Activated naive CD4-positive, alpha-beta T cell treated with anti-CD3 and anti-CD28 coated beads for 36 hours (primary cell): Measurements from ENCODE around the gene EVI5. TPM values are rescaled to one million over a fixed set of nuclear protein-coding genes. Genes with fewer than 3 reads are reported as not detected.

Experiments used
- CTCF ChIA-PET: fragments of 350-600 bp; sonication (Branson Sonifier 250); formaldehyde crosslinking; loops from one replicate; lab custom pipeline; 2021; ENCODE audit warnings: antibody characterized with exemption; lab: Charles Lee
- DNase-seq: peaks from one replicate; pipeline ENCODE4 v3.0.0-alpha.2; 2020
- H3K27ac Mint-ChIP-seq: one replicate; pipeline ENCODE4 v1.8.0; 2021; ENCODE audit warnings: mild to moderate bottlenecking, mixed read lengths
- H3K27me3 Mint-ChIP-seq: one replicate; pipeline ENCODE4 v1.8.0; 2021; ENCODE audit warnings: low read depth, mixed read lengths
- H3K36me3 Mint-ChIP-seq: one replicate; pipeline ENCODE4 v1.8.0; 2021; ENCODE audit warnings: low read depth, mixed read lengths
- H3K4me1 Mint-ChIP-seq: one replicate; pipeline ENCODE4 v1.8.0; 2021; ENCODE audit warnings: low read depth, mixed read lengths
- H3K4me3 Mint-ChIP-seq: one replicate; pipeline ENCODE4 v1.8.0; 2021; ENCODE audit warnings: mild to moderate bottlenecking, moderate library complexity, mixed read lengths
- H3K9me3 Mint-ChIP-seq: one replicate; pipeline ENCODE4 v1.8.0; 2021; ENCODE audit warnings: mixed read lengths
- intact Hi-C: fragments of 100-400 bp; cut with micrococcal nuclease; formaldehyde crosslinking; loops from one replicate; pipeline ENCODE4 v1.15.1; 2023
- total RNA-seq, 2 experiments: library from RNA; stranded (reverse); gene quantifications; one replicate each; pipeline ENCODE4 v1.2.3, GENCODE V29; 2021

EVI5 gene
- total RNA-seq, 2 experiments from 2014 or later, result 13.8 to 14.0 TPM

DNA sequence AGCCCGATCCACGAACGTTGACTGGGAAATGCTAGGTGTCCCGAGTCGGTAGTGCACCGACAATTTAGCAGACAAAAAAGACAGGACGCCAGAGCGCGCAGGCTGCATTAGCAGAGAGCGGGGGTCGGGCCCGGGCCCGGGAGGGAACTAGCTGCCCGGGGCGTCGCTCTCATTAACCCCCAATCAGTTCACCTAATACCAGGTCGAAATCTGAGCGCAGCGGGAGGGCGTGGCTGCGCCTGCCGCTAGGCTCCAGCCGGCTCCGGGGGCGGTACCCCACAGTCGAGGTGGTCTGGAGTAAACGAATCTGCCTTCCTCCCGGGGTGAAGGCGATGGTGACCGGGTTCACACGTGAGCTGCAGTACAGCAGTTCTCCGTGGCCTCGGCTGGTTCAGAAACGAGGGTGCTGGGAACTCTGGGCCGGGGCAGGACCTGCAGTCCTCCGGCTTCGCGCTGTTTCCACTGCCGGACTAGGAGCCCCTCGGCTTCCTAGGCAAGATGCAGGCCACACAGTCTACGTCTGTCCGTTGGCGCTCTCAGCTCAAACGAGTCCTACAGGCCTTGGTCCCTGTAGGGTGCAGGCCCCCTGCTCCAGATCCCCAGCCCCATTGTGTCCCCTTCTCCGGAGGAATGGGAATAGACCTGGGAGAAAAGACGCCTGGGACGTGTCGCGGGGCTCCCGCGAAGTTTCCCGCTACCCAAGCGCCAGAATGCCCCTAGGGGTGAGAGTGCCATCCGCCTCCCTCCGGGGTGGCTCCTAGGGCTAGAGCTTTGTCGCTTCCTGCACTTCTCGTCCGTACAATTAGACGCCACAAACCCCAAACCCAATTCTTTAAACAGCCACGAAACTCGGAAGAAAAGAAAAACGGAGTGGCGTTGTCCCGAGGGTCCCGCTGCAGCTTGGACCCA lies 300.2 kb downstream of the EVI5 start:
- Mint-ChIP-seq H3K27me3 (no peaks in the 10 kb centered on the region), H3K4me3 (peak overlapping the region; percentile 90), H3K27ac (peak overlapping the region; percentile 93), H3K4me1 (peaks cover 43% of the 10 kb centered on the region), H3K9me3 (no peaks in the 10 kb centered on the region), H3K36me3 (peaks cover 40% of the 10 kb centered on the region)
- intact Hi-C loops, result loop anchor here (1.0 to 10.0 kb wide), 10 partner anchors 8 to 1462 kb away; partner anchors contain the start of genes GCLM, GLMN, RPAP2 and RPL5
- CTCF ChIA-PET, result interaction anchor here (0.7 to 5.7 kb wide), 19 partner anchors 11 to 190 kb away, joined by 3 to 49 read pairs (median 5); no protein-coding TSS in a partner anchor
- peak; percentile 72 for DNase-seq

DNA sequence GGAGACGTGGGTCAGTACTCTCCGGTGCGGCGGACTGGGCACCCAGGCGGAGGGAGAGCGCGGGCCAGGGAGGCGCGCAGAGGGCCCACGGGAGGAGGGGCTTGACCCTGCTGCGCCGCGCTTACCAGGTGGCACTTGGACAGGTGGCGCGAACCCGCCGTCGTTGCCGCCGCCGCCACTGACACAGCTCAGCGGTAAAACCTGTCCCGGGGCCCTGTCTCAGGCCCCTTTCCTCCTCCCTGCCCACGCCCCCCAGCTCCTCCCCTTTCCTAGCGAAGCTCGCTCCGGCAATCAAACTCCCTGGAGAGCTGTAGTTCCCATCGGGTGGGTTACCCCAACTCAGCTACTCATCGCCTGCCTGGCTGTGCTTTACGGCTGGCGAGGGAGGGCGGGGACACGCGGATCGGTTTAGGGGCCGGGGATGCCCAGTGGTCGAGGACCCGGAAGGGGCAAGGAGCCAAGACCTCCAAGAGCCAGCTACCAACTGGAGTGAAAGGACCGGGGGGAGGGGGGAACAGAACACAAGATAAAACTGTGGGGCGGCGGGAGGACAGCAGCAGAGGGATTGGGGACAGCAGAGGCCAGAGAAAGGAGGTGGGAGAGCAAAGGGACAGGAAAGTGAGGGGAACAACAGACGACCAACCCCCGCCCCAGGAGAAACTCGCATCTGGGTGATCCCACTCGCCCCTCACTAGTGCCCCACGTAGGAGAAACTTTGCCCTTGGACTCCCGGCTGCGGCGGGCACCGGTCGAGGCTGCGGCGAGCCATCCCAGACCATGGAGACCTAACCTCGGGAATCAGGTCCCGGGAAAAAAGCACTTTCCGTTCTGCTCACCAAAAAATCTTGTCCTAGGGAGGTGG lies 301.1 kb downstream of the EVI5 start:
- Mint-ChIP-seq H3K27me3 (no peaks in the 10 kb centered on the region), H3K36me3 (peaks cover 49% of the 10 kb centered on the region), H3K9me3 (no peaks in the 10 kb centered on the region), H3K27ac (peak overlapping the region; percentile 93), H3K4me1 (peaks cover 43% of the 10 kb centered on the region), H3K4me3 (peak overlapping the region; percentile 90)
- CTCF ChIA-PET, result interaction anchor here (0.7 to 5.7 kb wide), 10 partner anchors 10 to 173 kb away, joined by 3 to 49 read pairs (median 10); no protein-coding TSS in a partner anchor
- DNase-seq, result peak; percentile 78
- intact Hi-C loops, result loop anchor here (1.0 to 10.0 kb wide), 7 partner anchors 93 to 1421 kb away; partner anchors contain the start of genes GCLM, GLMN and RPAP2

DNA sequence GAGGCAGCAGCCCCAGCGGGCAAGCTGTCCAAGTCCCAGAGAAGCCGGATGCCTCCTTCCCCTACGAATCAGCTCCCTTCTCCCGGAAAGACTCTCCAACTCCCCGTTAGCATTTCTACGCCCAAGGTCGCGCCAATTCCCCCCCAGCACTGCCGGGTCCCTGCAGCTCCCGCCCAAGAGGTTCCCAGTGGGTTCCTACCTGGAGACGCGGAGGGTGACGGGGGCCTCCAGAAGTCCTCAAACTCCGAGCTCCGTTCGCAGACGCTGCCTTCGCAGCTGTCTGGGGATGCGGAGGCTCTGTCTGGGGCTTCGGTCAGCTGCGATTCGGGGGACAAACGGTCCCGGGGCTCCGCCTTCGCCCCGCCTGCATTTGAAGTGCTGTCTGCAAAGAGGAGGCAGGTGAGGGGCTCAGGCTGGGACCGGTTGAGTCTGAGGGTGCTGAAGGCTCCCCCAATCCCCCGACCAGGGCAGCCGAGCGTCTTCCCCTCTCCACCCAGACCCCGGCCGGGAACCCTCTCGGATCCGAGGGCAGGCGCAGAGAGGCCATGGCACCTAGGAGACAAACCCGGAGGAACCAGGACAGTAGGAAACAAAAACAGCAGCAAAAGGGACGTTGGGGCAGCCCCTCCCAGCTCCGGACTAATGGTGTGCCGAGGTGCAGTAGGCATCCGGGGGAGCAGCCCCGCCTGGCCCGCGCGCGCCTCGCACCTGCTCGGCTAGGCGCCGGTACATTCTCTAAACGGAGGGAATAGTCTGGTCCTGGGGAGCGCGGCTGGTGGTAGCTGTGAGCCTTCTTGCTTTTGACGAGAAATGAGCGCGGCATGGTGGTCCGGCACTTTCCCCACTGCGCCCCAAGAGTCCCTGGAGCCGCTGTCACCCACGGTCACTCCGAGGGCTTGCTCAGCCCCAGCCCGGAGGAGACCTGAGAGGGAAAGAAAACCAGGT lies 302.0 kb downstream of the EVI5 start:
- CTCF ChIA-PET, result interaction anchor here (0.7 to 5.7 kb wide), 14 partner anchors 9 to 173 kb away, joined by 3 to 49 read pairs (median 6); no protein-coding TSS in a partner anchor
- H3K9me3 Mint-ChIP-seq, result no peaks in the 10 kb centered on the region
- intact Hi-C loops, result loop anchor here (5.0 to 10.0 kb wide), 4 partner anchors 731 to 1422 kb away; partner anchors contain the start of gene GCLM
- H3K27ac Mint-ChIP-seq, result peak overlapping the region; percentile 93
- peaks cover 45% of the 10 kb centered on the region for H3K4me1 Mint-ChIP-seq
- H3K27me3 Mint-ChIP-seq, result no peaks in the 10 kb centered on the region
- H3K36me3 Mint-ChIP-seq, result peaks cover 58% of the 10 kb centered on the region
- peak; percentile 67 for DNase-seq
- peak overlapping the region; percentile 90 for H3K4me3 Mint-ChIP-seq

DNA sequence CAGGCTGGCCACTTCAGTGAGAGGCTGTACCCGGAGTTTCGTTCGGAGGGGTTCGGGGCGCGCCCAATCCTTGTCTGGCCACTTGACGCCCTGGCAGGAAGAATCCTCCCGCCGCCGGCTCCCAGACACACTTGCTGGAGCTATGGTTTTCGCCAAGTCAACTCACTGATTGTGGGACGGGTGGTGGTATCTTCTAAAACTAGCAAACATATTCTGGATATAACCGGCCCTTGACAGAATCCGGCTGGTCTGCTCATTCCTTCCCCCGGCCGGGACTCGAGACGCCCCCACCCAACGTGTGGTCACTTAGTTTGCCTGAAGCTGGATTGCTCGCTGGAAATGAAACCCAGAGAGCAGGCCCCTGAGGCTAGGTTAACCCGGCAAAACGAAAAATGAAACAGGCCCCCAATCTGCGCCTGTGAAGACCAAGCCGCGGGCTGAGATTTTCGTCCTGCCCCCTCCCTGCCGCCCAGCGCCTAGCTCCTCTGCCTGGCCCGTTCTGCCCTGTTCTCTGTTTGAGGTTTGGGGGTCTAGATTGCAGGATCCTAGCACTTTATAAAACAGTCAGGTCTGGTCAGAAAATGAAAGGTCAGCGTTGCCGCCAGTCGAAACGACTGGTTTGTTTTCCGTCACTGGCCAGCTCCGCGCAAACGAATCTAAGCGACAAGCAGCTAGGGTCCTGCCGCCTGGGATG lies 302.8 kb downstream of the EVI5 start:
- CTCF ChIA-PET, result interaction anchor here (0.7 to 5.7 kb wide), 9 partner anchors 8 to 172 kb away, joined by 3 to 49 read pairs (median 5); no protein-coding TSS in a partner anchor
- peaks cover 49% of the 10 kb centered on the region for H3K4me1 Mint-ChIP-seq
- peaks cover 61% of the 10 kb centered on the region for H3K36me3 Mint-ChIP-seq
- intact Hi-C loops, result loop anchor here (5.0 to 10.0 kb wide), 4 partner anchors 730 to 1423 kb away; partner anchors contain the start of gene GCLM
- no peaks in the 10 kb centered on the region for H3K9me3 Mint-ChIP-seq
- H3K27me3 Mint-ChIP-seq, result no peaks in the 10 kb centered on the region
- peak overlapping the region; percentile 90 for H3K4me3 Mint-ChIP-seq
- H3K27ac Mint-ChIP-seq, result peak overlapping the region; percentile 93
- DNase-seq, result no peak

DNA sequence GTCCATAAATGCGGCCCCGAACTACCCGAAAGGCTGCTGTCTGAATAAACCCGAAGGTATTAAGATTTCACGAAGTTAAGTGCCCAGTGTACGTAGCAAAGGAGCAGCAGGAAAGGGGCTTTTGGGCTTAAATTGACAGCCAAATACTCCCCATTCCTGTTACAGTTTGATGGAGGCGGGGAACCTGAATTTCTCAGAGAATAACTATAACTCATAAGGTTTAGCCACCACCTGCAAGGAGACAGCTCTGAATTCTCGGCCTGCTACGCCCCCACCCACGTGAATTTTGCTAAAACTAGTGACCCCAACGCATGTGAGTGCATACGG lies 303.3 kb downstream of the EVI5 start:
- H3K27ac Mint-ChIP-seq, result peak overlapping the region; percentile 93

DNA sequence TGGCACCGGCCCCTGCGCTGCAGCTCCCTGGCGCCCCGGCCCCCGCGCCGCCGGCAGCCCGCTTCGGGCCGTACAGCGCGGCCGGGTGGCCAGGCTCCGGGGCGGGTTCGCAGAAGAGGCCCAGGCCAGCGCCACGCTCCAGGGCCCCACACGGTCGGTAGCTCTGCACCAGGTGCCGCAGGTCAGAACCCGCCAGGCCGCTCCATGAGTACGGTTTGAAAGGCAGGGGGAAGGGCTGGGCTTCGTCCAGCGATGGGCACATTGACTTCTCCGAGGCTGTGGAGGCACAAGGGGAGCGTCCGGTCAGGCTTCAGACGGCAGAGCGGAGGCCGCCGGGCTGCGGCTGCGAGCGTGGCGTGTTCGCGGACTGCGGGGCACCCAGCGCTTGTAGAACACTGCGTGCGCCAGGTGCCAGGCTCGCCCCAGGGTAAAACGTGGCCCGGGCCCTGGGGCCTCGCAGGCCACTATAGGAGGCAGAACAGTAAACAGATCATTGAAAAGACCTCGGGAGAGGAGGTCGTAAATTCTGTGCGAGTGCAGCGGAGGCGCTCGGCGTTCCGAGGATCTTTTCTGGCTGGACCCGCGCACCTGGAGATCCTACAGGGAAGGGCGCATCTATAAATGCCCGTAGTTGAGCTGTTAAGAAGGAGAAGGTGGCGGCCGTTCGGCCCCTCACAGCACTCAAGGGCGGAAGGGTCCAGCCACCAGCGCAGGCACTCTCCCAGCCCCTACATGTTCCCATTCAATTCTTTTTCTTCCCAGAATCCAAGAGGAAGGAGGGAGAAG lies 303.9 kb downstream of the EVI5 start:
- peaks cover 60% of the 10 kb centered on the region for H3K4me1 Mint-ChIP-seq
- H3K36me3 Mint-ChIP-seq, result peaks cover 68% of the 10 kb centered on the region
- CTCF ChIA-PET, result interaction anchor here (0.6 kb wide), 1 partner anchor 174 kb away, joined by 4 read pairs; no protein-coding TSS in a partner anchor
- no peaks in the 10 kb centered on the region for H3K9me3 Mint-ChIP-seq
- H3K27ac Mint-ChIP-seq, result peak overlapping the region; percentile 93
- DNase-seq, result no peak
- H3K4me3 Mint-ChIP-seq, result peak overlapping the region; percentile 90
- intact Hi-C loops, result loop anchor here (5.0 to 10.0 kb wide), 4 partner anchors 729 to 1424 kb away; partner anchors contain the start of gene GCLM
- H3K27me3 Mint-ChIP-seq, result no peaks in the 10 kb centered on the region

More for the DNA sequence above, 303.3 kb downstream of the EVI5 start:
- H3K4me3 Mint-ChIP-seq, result peak overlapping the region; percentile 90
- CTCF ChIA-PET, result interaction anchor here (1.4 to 1.8 kb wide), 3 partner anchors 98 to 171 kb away, joined by 5 to 6 read pairs (median 5); no protein-coding TSS in a partner anchor
- DNase-seq, result no peak
- peaks cover 54% of the 10 kb centered on the region for H3K4me1 Mint-ChIP-seq
- H3K36me3 Mint-ChIP-seq, result peaks cover 63% of the 10 kb centered on the region
- no peaks in the 10 kb centered on the region for H3K9me3 Mint-ChIP-seq
- H3K27me3 Mint-ChIP-seq, result no peaks in the 10 kb centered on the region
- intact Hi-C loops, result loop anchor here (5.0 to 10.0 kb wide), 4 partner anchors 729 to 1423 kb away; partner anchors contain the start of gene GCLM

DNA sequence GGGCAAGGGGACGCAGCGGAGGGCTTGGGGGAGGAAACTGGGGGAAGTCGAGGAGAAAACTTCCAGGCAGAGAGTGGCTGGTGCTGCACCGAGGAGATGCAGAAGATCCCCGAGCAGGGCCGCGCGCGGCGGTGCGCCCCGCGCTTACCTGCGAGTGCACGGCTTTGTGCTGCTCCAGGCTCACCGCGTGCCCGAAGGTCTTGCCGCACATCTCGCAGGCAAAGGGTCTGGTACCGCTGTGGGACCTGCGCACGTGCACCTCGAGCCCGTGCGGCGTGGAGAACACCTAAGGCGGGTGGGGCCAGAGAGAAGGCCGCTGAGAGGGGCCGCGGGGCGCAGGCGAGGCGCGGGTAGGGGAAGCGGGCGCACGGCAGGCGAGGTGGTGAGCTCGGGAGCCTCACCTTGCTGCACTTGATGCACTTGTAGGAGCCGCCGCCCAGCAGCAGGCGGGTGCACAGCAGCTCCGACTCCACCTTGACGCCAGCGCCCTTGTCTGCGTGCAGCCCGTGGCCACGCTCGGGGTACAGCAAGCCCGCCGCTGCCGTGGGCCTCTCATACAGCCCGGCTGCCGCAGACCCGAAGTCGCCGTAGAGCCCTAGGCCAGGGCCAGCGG lies 304.6 kb downstream of the EVI5 start:
- H3K4me3 Mint-ChIP-seq, result peak overlapping the region; percentile 67
- H3K27ac Mint-ChIP-seq, result no peak overlapping the region
- DNase-seq, result no peak
- peaks cover 75% of the 10 kb centered on the region for H3K36me3 Mint-ChIP-seq
- H3K4me1 Mint-ChIP-seq, result peaks cover 67% of the 10 kb centered on the region
- intact Hi-C loops, result loop anchor here (5.0 to 10.0 kb wide), 4 partner anchors 728 to 1424 kb away; partner anchors contain the start of gene GCLM
- CTCF ChIA-PET, result interaction anchor here (0.6 to 4.7 kb wide), 4 partner anchors 20 to 173 kb away, joined by 3 to 17 read pairs (median 4); no protein-coding TSS in a partner anchor
- H3K9me3 Mint-ChIP-seq, result no peaks in the 10 kb centered on the region
- H3K27me3 Mint-ChIP-seq, result no peaks in the 10 kb centered on the region

DNA sequence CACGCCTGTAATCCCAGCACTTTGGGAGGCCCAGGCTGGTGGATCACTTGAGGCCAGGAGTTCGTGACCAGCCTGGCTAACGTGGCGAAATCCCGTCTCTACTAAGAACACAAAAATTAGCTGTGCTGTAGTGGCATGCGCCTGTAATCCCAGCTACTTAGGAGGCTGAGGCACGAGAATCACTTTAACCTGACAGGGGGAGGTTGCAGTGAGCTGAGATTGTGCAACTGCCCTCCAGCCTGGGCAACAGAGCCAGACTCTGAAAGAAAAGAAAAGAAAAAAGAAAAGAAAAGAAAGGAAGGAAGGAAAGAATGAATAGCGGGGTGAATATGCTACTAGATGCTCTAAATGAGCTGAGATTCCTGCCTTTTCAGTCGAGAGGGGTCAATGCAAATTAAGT lies 305.3 kb downstream of the EVI5 start:
- H3K9me3 Mint-ChIP-seq, result no peaks in the 10 kb centered on the region
- H3K4me3 Mint-ChIP-seq, result peak overlapping the region; percentile 67
- H3K27me3 Mint-ChIP-seq, result no peaks in the 10 kb centered on the region
- H3K27ac Mint-ChIP-seq, result peak overlapping the region; percentile 95
- no peak for DNase-seq
- peaks cover 82% of the 10 kb centered on the region for H3K36me3 Mint-ChIP-seq
- intact Hi-C loops, result loop anchor here (5.0 to 10.0 kb wide), 3 partner anchors 483 to 975 kb away; partner anchors contain the start of genes CDC7 and DIPK1A
- peaks cover 74% of the 10 kb centered on the region for H3K4me1 Mint-ChIP-seq
- CTCF ChIA-PET, result interaction anchor here (1.3 to 4.7 kb wide), 3 partner anchors 19 to 169 kb away, joined by 3 to 17 read pairs (median 3); no protein-coding TSS in a partner anchor

DNA sequence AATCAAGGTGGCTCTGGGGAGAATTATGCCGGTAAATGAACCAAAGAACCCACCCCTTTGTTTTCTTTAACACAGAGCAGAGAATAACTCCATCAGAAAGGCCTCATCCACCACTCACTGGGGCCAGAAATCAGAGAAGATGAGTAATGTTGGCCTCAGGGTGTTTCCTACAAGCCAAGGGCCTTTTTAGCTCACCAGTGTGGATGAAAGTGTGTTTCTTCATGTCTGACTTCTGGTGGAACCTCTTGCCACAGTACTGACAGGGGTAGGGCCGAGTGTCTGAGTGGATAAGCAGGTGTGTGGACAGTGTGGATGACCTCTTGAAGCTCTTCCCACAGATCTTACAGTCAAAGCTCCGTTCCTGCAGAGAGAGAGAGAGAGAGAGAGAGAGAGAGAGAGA lies 306.5 kb downstream of the EVI5 start:
- H3K27me3 Mint-ChIP-seq, result no peaks in the 10 kb centered on the region
- peak; percentile 58 for DNase-seq
- H3K4me1 Mint-ChIP-seq, result peaks cover 86% of the 10 kb centered on the region
- H3K27ac Mint-ChIP-seq, result peak overlapping the region; percentile 95
- peak overlapping the region; percentile 67 for H3K4me3 Mint-ChIP-seq
- intact Hi-C loops, result loop anchor here (5.0 to 10.0 kb wide), 3 partner anchors 484 to 974 kb away; partner anchors contain the start of genes CDC7 and DIPK1A
- H3K9me3 Mint-ChIP-seq, result no peaks in the 10 kb centered on the region
- H3K36me3 Mint-ChIP-seq, result peaks cover 84% of the 10 kb centered on the region
- CTCF ChIA-PET, result interaction anchor here (0.6 to 4.7 kb wide), 5 partner anchors 17 to 171 kb away, joined by 3 to 17 read pairs (median 3); no protein-coding TSS in a partner anchor
